ENCODE results near the gene CCNY.

- no peak for TF ChIP-seq POLR2A (IDR thresholded peaks at IDR 0.05)
- TF ChIP-seq, protein P1, sequence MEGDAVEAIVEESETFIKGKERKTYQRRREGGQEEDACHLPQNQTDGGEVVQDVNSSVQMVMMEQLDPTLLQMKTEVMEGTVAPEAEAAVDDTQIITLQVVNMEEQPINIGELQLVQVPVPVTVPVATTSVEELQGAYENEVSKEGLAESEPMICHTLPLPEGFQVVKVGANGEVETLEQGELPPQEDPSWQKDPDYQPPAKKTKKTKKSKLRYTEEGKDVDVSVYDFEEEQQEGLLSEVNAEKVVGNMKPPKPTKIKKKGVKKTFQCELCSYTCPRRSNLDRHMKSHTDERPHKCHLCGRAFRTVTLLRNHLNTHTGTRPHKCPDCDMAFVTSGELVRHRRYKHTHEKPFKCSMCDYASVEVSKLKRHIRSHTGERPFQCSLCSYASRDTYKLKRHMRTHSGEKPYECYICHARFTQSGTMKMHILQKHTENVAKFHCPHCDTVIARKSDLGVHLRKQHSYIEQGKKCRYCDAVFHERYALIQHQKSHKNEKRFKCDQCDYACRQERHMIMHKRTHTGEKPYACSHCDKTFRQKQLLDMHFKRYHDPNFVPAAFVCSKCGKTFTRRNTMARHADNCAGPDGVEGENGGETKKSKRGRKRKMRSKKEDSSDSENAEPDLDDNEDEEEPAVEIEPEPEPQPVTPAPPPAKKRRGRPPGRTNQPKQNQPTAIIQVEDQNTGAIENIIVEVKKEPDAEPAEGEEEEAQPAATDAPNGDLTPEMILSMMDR (IDR thresholded peaks at IDR 0.05), result no peak
These were observed 222.0 kb downstream of the CCNY start for GRCh38 chr10:35558276-35558675.

Measured in lower leg skin (tissue), 3 donors.